MM.1S (cell line): Measurements from ENCODE around the gene PTPN22.

Source experiments
- CTCF ChIP-seq: fragments of 300-600 bp; sonication (generic); IDR thresholded peaks from 2 replicates; pipeline ENCODE4 v1.5.1; 2016; ENCODE audit warnings: antibody characterized with exemption, low read length, mixed read lengths
- EZH2phosphoT487 ChIP-seq: fragments of 300-600 bp; sonication (generic); IDR thresholded peaks from 2 replicates; pipeline ENCODE4 v1.6.1; 2018; ENCODE audit warnings: antibody characterized with exemption, low read length

- no peak for TF ChIP-seq CTCF
- no peak for TF ChIP-seq EZH2phosphoT487
Measured at GRCh38 chr1:113769601-113769970, 101.9 kb downstream of the PTPN22 start.
